DMS 273 (cell line): ENCODE measurements around the gene TFEC.
"Not testable (repeated sequence)": the region's sequence is repeated elsewhere in the genome, so short reads cannot be mapped to it uniquely, and the experiment has no call there.

Source experiments
- DNase-seq: peaks from one replicate; lab custom pipeline; 2025; ENCODE audit not compliant: unreplicated experiment; lab: John Stamatoyannopoulos, UW

Gene TFEC

GRCh38 chr7:115932880-115933279 lies 97.7 kb downstream of the TFEC start:
- no peak for DNase-seq

GRCh38 chr7:115930184-115930583 lies 100.4 kb downstream of the TFEC start:
- DNase-seq: not testable (repeated sequence)

GRCh38 chr7:115929736-115930135 lies 100.8 kb downstream of the TFEC start:
- DNase-seq: not testable (repeated sequence)

GRCh38 chr7:115924411-115924810 lies 106.2 kb downstream of the TFEC start:
- no peak for DNase-seq

- no peak for DNase-seq
These were observed 110.2 kb downstream of the TFEC start for GRCh38 chr7:115920367-115920766.

GRCh38 chr7:115914951-115915350 lies 115.6 kb downstream of the TFEC start:
- DNase-seq: no peak

GRCh38 chr7:115911465-115911864 lies 119.1 kb downstream of the TFEC start:
- no peak for DNase-seq

- peak; percentile 68 for DNase-seq
These were observed 119.9 kb downstream of the TFEC start for GRCh38 chr7:115910541-115911164.

- DNase-seq: no peak
These were observed 123.8 kb downstream of the TFEC start for GRCh38 chr7:115906731-115907130.

- no peak for DNase-seq
These were observed 140.9 kb downstream of the TFEC start for GRCh38 chr7:115889669-115889984.

GRCh38 chr7:115888981-115889668 lies 141.4 kb downstream of the TFEC start:
- no peak for DNase-seq

GRCh38 chr7:115885550-115885949 lies 145.0 kb downstream of the TFEC start:
- DNase-seq: no peak
